SW 1271 (cell line): Measurements from ENCODE around the gene C19orf33.

ENCODE experiments used
- DNase-seq, 2 experiments: peaks; one replicate each; lab custom pipeline; 2025; lab: John Stamatoyannopoulos, UW

C19orf33 gene

DNA sequence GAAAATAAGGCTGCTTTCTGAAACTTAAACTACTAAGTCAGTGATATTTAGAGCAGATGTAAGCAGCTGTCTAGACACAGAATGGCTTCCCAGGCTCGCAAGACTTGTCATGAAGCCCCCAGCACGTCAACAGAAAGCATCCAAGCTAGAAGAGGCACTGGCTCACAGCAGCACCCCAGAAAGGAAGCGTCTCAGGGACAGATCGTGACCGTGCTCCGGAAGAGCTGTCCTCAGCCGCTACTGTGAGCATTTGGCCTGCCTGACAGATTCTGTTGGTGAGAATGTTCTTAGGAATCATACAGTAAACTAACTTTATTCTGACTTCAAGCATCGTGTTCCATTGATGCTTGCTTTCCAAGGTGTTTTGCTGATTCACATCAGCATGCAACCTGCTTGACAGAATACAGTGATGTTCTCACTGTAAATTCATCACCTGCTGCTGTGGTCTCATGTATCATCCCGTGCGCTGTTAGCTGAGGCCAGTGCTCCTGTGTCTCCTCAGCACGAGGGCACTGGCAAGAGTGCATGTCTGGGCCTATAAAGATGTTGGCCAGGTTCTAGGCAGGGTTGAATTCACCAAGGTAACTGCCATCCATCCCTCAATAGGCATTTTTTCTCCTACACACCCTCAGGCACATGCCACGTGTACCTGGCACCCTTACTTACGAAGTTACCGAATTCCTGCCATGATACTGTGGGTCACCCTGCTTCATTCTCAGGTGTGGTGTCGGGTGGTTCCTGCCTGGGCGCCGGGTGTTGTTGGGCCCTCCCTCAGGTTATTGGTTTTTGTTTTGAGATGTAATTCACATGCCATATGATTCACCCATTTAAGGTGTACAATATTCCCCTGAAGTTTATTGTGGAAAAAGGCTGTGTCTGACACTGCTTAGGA lies 23.8 kb upstream of the C19orf33 start:
- DNase-seq: no peak

DNA sequence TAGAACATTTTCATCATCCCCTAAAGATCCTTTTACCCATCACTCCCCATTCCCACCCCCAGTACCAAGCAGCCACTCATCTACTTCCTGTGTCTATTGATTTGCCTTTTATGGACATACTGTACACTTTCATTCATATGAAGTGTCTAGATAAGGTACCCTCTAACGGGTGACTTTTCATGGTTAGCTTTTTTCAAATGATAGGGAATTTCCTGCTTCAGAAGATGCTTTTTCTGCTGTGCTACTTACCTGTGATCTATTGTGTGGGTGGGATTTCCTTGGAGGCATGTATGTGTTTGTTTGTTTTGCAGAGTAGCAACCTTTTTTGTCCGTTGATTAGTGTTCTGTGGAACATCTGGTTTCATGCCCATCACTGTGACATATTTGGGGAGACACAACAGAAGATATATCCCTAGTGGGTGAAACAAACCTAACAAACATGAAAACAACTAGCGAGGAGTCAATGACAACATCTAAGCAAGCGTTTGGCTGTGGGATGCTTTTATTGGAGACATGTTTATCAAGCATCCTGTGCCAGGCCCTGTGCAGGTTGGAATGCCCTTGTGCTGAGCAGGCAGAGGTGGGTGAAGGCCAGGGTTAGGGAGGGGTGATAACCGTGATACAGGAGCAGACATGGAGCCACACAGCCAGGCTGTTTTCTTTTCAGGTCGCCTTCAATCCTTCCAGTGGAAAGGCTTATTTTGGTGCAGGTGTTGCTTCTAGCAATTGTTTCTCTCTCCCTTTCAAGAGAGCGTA lies 22.1 kb upstream of the C19orf33 start:
- no peak for DNase-seq

DNA sequence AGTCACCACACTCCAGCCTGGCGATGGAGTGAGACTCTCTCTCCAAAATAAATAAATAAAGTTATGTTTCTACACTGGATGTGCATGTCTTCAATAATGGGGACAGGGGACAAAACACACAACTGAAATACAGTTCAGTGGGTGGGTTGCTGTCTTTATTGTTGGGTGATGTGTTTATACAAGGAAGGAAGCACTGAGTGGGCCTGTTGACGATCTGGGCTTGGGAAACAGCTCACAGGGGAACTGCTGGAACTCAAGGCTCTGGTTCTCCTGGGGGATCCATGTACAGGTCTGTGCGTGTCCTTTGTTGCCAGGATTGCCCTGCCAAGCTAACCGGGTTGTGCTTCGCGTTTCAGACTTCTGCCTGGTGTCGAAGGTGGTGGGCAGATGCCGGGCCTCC lies 20.8 kb upstream of the C19orf33 start:
- DNase-seq: no peak

DNA sequence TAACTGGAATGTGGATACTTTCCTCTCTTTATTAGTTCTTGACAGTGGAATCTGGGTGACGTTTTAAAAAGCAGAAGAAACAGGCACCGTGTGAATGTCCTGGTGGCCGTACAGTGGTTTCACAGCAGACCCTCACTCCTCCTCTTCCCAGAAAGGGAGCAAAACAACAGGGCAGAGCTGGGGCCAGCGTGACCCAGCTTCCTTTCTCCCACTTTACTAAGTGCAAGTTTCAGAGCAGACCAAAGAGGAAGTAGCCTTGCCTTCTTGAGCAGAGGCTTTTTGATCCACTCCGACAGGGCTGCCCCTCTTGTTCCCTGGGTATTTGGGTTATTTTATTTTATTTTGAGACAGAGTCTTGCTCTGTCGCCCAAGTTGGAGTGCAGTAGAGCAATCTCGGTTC lies 19.6 kb upstream of the C19orf33 start:
- DNase-seq: no peak

DNA sequence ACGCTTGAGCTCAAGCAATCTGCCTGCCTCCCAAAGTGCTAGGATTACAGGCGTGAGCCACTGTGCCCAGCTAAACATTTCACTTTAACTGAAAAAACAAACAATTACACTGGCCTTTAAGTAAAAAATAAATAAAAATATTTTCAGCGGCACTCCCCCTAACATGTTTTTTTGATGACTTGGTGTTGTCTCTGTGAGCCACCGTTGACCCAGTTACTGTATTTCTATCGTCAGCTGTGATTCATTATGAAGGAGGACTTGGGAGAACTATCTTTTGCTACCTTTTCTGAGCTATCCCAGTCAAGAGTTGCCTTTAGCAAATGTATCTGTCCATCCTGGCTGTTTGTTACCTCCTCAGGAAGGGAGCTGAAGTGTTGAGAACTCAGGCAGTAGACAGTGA lies 18.5 kb upstream of the C19orf33 start:
- DNase-seq: no peak

DNA sequence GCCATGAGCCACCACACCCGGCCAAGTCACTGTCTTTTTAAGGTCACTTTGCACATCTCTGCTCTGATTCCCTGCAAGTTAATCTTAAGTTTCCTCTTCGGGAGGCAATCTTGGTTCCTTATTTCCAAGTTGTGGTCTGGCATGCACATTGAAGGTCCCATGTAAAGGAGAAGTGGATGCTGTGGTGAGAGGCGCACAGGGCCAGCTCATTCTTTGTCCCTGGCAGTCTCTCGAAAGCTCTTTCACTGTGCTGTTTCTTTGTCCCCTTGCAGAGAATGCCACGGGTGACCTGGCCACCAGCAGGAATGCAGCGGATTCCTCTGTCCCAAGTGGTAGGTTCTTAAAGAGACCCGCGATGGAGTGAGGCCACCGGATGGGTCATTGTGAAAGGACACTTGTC lies 16.4 kb upstream of the C19orf33 start:
- no peak for DNase-seq

DNA sequence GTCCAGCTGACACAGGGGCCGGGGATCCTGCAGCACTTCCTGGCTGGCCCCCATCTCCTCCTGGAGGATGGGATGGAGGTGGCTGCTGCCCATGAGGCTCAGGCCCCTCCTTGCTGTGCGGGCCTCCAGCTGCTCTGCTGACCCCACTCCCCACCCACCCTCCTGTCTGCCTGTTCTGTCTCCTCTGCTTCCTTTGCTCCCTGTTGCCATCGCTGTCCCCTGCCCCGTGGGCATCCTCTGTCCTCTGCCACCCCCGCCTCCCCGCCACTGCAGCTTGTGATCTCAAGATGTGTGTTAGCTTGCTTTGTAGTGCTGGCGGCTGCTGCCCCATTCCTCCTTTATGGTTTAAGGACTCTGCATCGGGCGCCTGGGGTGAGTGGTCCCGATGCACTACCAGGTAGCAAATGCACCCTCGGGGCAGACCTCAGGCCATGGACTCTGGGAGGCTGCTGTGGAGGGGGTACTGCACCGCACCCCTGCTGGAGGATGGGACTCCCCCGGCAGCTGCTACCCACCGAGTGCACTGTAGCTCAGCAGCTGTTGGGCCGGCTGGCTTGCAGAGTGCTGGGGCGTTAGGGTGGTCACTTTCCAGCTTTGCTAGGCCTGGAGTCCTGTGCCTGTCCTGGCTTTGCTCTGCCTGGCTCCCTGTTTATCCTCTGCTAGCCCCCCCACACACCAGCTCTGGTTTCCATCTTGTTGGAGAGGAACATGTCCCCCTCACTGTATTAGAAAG lies 15.8 kb upstream of the C19orf33 start:
- DNase-seq: no peak

DNA sequence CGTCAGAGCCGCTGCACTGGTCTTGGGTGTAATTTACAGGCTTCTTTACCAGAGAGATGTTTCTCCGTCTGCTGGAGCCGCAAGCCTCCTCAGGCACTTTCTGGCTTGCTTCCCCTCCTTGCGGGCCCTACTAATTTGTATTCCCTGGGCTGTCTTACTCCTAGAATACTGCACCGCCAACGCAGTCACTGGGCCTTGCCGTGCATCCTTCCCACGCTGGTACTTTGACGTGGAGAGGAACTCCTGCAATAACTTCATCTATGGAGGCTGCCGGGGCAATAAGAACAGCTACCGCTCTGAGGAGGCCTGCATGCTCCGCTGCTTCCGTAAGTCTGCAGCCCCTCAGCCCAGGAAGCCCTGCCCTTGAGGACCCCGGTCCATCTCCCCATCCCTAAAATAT lies 14.1 kb upstream of the C19orf33 start:
- no peak for DNase-seq

DNA sequence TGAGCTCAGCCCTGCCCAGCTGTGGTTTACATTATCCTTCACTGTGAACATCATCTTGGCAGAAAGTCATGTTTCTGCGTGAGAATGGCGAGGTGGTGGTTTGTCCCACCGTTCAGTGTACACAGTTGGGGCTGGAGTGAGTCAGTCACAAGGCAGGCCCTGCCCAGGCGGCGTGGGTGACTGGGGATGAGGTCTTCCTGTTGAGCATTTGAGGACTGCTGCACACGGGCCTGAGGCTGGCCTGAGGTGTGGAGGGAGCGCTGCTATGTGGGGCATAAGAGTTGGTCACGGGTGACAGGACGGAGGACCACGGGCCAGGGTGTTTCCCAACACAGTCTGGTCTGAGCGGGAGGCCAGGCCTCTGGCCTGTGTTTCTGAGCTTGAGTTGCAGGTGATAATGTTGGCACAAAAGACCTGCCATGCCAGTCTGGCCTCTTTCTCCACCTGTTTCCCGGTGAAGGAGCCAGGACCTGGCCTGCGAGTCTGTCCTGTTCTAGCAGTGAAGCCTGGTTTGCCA lies 13.4 kb upstream of the C19orf33 start:
- DNase-seq: no peak

DNA sequence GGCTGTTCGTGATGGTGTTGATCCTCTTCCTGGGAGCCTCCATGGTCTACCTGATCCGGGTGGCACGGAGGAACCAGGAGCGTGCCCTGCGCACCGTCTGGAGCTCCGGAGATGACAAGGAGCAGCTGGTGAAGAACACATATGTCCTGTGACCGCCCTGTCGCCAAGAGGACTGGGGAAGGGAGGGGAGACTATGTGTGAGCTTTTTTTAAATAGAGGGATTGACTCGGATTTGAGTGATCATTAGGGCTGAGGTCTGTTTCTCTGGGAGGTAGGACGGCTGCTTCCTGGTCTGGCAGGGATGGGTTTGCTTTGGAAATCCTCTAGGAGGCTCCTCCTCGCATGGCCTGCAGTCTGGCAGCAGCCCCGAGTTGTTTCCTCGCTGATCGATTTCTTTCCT lies 12.2 kb upstream of the C19orf33 start:
- DNase-seq: no peak

DNA sequence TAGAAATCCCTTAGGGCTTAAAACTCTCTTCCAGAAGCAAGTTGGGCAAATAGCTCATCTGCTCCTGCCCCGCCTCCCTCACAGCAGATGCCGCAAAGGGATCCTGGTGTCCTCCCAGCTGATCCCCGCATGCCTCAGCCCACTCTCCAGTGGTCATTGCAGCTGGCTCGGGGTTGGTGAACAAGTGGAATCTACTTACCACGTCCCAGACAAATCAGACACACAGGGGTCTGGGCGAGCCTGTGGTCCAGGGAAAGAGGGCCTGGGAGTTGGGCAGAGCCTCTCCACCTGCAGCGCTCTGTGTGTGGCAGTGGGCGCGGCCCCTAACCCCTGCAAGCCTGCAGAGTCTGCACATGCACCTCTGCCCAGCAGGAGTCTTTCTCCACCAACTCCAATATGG lies 10.8 kb upstream of the C19orf33 start:
- no peak for DNase-seq

DNA sequence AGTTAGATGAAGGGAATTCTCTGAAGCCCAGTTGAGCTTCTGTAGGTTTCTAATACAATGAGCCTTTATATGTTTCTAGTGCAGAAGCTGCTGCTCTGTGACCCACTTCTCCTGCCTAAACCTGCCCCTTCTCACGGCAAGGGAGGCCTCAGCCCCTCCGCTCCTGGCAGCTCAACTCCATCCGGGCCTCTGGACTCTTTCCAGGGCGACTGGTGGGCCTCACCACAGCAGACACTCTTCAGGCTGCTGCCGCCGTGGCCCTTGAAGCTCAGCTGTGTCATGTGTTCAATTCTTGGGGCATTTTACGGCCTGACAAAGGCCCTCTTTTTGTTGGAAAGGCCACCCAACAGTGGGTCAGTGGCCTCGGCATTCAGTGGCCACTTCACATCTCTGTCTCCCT lies 10.0 kb upstream of the C19orf33 start:
- no peak for DNase-seq

DNA sequence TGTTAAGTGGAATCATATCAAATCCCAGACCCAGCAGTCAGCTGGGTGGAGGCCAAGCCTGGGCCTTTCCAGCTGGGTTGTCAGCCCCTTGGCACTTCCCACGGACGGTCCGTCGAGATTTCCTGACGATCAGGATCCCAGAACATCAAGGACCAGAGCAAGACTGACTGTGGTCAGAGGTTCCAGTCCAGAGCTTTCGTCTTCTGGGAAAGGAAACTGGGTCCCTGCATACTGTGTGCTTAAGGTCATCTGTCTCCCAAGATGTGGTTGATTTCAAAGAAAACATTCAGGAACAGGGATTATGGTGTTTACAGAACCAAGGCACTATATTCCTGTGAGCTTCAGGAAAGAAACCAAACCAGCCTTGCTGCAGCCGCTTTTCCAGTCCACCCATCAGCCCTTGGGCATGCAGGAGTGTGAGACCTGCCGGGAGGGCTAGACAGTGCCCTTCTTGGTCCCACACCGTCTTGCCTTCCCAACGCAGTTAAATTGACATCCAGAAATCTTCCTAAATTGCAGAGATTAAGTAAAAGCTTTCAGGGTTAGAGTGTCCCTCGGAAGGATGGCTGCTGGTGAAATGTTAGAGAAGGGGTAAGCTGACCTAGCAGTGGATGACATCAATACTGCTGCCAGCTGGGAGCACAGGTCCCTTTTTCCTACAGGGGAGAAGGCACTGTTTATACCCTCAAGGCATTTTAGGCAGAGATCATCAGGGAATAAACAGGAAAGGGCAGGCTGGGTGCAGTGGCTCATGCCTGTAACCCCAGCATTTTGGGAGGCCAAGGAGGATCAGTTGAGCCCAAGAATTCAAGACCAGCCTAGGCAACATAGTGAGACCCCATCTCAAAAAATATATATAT lies 5.0 kb upstream of the C19orf33 start:
- no peak for DNase-seq

DNA sequence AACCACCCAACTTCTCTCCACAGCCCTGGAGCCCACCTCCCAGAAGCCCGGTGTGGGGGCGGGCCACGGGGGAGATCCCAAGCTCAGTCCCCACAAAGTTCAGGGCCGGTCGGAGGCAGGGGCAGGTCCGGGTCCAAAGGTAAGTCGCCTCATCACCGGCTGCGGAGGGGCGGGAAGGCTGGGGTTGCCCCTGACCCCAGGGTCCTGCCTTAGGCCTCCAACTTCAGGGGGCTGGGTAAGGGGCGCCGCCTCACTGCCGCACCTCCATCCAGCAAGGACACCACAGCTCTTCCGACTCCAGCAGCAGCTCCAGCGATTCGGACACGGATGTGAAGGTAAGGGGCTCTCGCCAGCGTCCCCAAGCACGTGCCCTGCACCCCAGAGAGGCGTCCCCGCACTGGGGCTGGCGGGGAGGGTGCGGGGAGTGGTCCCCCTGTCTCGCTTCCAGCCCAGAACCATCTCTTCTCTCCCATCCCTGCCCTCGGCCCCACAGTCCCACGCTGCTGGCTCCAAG lies 358 bp downstream of the C19orf33 start:
- no peak for DNase-seq

DNA sequence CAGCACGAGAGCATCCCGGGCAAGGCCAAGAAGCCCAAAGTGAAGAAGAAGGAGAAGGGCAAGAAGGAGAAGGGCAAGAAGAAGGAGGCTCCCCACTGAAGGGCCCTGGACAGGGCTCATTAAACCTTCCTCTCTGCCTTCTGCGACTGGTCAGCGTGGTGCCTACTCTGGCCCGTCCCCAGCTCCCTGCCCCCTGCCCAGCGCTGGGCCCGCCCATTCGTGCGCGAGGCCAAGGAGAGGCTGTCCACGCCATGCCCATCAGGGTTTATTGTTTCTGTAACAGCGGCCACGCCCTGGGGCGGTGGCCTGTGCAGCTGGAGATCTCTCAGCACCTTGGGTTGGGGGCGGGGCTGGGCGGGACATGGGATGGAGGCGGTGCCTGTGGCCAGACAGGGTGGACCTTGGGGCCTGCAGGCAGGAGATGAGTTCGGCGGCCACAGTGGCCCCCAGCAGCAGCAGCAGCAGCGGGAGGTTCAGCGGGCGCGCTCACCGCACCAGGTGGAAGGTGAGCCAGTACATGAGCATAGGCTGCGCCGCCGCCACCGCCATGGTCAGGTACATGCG lies 897 bp downstream of the C19orf33 start:
- peak; percentile 79 to 88 for DNase-seq

DNA sequence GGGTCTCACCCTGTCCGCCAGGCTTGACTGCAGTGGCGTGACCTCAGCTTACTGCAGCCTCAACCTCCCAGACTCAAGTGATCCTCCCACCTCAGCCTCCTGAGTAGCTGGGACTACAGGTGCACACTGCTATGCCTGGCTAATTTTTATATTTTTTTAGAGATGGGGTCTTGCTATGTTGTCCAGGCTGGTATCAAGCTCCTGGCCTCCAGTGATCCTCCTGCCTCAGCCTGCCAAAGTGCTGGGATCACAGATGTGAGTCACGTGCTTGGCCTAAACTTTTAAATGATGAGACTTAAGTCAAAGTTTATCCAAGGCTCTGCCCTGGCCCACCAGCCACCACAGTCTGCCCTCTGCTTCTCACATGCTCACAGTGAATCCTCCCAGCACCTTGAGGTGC lies 2.2 kb downstream of the C19orf33 start:
- no peak for DNase-seq

DNA sequence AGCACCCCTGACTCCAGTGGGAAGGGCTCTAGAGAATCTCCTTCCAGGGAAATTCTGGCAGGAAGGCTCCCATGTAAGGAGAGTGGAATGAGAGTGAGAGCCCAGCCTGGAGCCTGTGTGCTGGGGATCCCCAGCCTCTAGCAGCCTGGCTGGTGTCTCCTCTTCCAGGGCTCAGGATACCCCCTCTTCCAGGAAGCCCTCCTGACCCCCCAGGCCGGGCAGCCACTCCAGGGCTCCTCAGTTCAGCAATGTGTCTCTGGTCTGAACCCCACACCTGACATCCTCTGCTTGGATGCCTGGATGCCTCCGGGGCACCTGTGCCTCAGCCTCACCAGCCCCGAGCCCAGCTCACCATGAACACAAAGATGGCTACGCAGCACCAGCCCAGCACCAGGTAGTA lies 3.0 kb downstream of the C19orf33 start:
- DNase-seq: no peak

DNA sequence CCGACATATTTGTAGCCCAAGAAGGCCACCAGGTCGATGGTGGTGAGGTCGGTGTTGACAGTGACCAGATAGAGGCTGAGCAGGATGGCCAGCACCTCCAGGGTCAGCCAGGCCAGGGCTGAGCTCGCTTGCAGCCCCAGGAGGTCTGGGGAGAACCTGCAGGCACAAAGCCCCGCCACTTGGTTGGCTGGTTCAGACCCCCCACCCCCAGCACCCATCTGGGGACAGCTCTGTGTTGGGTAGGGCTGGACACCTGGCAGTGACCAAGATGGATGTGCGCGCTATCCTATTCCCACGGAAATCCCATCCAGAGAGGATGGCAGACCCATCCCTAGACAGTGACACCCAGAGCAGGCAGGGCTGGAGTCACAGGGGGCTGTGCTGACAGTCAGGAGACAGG lies 3.5 kb downstream of the C19orf33 start:
- no peak for DNase-seq

DNA sequence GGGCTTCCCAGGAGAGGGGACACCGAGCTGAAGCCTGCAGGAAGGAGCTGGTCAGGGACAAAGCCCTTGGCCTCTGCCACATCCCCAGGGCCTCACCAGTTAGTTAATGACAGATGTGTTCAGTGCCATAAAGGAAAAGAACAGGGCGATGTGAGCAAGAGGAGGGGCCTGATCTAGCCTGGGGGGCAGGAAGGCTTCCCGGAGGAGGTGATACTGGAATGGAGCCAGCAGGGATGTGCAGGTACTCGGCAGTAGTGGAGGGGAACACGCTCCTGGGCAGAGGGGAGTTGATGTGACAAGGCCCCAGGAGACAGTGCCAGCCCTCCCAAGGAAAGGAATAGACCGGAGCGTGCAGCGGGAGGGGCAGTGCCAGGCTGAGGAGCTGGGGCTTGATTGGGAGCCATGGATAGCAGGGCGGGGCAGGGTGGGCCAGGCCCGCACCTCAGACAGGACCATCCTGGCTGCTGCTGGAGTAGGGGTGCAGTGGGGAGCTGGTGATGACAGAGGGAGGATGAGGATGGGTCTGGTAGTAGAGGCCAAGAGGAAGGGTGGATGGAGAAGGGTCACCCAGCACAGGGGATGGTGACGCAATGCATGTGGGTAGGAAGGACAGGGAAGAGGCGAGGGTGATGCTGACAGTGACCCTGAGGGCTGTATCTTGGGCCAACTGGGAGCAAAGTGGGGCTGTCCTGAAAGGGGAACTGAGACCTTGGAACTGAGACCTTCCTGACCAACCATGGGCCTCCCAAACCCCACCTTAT lies 4.1 kb downstream of the C19orf33 start:
- DNase-seq: no peak

DNA sequence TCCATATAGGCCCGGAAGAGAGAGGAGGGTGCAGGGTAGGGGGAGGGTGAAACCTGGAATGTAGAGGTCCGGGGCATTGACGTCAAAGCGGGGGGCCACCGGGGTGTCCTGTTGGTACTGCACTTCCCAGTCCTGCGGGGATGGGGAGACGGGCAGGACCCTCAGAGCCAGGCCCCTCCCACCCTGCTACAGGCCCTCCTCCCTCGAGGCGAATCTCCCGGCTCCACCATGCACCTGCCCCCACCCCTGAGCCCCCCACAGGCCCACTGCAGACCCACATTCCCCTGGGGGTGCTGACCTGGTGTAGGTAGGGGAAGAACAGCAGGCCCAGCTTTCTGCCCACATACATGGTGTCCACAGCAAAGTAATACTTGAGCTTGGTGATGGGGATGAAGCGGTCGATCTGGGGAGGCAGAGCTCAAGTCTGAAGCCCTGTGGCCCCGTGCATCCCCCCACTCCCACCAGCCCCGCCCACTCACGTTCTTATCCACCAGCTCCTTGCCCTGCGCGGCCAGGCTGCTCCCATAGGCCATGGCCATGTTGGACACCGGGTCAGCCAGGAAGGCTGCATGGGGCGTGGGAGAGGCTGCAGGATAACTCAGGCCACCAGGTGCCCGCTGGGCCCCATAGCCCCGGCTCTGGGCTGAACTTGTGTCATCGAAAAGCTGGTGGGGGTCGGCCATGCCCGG lies 5.0 kb downstream of the C19orf33 start:
- no peak for DNase-seq
